Activated CD8-positive, alpha-beta memory T cell treated with anti-CD3 and anti-CD28 coated beads, Interleukin-2, amount 50 U/mL, for 1 hour (primary cell): ENCODE results near the gene FBLN1.

ENCODE experiments used
- DNase-seq: peaks from one replicate; pipeline ENCODE4 v3.0.0-alpha.2; 2020; ENCODE audit errors: extremely low read depth

The FBLN1 gene

DNA sequence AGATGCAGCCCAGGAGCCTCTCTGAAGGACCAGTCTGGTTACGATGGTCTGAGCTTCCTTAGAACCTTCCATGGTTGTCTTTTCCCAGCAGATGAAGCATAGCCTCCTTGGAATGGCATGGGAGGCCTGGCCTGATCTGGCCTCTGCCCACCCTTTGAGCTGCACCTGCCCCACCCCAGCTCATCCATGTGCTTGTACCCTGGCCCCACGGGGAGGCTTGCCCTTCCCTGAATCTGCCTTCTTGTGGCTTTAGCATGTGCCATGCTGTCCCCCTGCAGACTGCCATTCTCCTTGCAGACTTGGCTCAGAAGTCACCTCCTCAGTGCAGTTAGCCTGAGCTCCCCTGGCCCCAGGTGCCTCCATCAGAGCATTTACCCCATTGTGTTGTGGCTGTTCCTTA, 62.5 kb downstream of the FBLN1 start:
- DNase-seq = no peak

DNA sequence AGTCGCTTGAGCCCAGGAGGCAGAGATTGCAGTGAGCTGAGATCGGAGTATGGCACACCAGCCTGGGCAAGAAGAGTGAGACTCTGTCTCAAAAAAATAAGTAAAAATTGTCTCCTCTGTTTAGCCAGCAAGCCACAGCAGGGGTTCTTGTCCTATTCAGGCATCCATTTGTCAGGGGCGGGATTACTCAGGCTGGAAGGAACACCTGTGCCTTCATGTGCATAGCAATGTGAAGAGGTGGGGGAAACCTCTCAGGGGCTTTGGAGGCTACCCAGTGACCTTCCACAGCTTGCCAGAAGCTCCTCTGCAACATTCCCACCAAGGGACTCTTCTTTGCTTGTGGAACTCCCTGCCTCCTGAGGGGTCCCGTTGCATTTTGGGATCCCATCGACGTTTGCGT, 63.3 kb downstream of the FBLN1 start:
- no peak for DNase-seq

DNA sequence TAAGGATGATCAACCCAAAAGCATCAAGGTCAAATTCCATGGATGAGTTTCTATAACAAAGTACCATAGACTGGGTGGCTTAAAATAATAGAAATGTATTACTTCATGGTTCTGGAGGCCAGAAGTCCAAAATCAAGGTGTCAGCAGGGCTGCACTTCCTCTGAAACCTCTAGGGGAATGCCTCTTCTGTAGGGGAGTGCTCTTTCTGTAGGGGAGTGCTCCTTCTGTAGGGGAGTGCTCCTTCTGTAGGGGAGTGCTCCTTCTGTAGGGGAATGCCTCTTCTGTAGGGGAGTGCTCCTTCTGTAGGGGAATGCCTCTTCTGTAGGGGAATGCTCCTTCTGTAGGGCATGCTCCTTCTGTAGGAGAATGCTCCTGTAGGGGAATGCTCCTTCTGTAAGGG, 65.5 kb downstream of the FBLN1 start:
- DNase-seq = no peak

GRCh38 chr22:45571089-45571488, 68.4 kb downstream of the FBLN1 start:
- no peak for DNase-seq

DNA sequence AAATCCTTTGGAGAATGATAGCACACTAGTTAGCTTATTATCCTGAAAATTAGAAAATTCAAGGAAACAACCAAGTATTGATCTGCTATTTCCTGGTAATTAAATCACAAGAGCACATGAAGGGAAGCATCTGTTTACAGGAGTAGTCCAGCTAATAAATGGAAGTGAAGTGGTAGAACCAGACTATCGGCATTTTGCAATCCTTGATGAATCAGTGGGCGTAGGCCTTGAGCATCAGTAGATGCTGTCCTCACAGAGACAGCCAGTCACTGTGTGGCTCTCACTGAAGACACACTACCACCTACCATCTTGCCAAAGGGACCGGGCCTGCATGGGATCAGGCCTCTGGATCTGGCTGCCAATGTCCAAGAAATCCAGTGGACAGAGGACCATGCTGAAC, 69.8 kb downstream of the FBLN1 start:
- DNase-seq = no peak

GRCh38 chr22:45574069-45574703, 71.5 kb downstream of the FBLN1 start:
- DNase-seq = no peak

- DNase-seq = no peak
Measured at GRCh38 chr22:45575173-45575572, 72.5 kb downstream of the FBLN1 start.

GRCh38 chr22:45575607-45576272, 73.1 kb downstream of the FBLN1 start:
- no peak for DNase-seq

GRCh38 chr22:45576273-45576625, 73.6 kb downstream of the FBLN1 start:
- no peak for DNase-seq

DNA sequence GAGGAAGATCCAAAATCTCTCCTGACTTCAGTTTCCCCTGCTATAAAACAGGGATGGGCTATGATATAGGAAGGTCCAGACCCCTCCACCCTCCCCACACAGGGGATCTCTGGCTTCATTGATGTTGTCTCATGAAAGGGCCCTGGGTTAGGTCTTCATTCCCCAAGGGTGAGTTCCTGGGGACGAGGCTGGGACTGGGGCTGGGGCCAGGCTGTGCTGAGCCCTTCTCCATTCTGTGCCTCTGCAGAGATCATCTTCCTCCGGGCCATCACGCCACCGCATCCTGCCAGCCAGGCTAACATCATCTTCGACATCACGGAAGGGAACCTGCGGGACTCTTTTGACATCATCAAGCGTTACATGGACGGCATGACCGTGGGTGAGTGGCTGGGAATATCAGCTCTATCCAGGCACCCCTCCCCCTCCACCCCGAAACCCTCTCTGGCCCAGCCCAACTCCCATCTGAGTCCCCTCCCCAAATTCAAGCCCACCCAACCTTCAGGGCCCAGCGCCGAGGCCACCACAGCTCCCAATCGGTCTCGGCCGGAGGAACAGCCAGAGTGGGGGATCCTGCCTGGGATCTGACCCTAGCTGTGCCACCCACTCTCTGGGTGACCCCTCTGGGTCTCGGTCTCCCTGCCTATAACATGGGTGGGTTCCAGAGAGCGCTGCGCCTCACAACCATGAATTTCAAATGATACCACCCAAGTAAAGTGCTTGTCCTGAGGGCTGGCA, 74.2 kb downstream of the FBLN1 start:
- no peak for DNase-seq

- no peak for DNase-seq
Measured at GRCh38 chr22:45577746-45578523, 75.3 kb downstream of the FBLN1 start.

- no peak for DNase-seq
Measured at GRCh38 chr22:45578524-45579147, 76.0 kb downstream of the FBLN1 start.

- DNase-seq = no peak
Measured at GRCh38 chr22:45579306-45579705, 76.6 kb downstream of the FBLN1 start.

DNA sequence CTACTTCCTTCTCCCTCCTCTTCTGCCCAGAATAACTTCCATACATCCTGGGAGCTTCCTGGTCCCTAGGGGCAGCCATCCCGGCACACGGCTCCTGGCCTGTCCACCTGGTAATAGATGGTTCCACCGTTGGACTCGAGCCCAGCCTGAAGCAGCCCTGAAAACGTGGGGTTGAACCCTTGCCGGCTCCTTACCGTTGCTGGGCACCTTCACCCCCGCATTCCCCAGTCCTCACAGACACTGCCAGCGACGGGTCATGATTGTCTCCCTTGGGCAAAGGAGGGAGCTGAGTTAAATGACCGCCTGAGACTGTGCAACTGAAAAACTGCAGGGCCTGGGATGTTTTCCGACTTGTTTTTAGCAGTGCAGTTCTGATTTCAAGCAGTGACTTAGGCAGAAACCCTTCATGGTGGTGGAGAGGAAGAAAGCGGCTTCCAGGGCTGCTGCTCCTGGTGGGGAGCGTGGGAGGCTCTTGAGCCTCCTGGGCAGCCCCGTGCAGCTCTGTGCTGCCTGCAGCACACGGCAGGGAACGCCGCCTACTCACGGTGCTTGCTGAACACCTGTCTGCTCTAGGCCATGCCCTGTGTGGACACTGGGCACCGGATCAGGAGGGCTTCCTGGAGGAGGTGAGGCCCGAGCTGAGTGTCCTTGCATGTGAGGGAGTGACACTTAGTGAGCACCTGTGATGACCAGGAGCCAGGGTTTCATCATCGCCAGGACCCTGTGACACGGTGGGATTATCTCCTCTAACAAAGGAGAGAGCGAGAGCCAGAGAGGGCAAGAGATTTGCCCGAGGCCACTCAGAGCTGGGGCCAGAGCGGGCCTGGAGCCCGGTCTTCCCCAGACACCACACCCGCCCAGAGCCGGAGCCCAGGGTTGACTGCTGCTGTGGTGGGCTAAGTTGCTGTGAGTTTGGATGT, 77.4 kb downstream of the FBLN1 start:
- no peak for DNase-seq

DNA sequence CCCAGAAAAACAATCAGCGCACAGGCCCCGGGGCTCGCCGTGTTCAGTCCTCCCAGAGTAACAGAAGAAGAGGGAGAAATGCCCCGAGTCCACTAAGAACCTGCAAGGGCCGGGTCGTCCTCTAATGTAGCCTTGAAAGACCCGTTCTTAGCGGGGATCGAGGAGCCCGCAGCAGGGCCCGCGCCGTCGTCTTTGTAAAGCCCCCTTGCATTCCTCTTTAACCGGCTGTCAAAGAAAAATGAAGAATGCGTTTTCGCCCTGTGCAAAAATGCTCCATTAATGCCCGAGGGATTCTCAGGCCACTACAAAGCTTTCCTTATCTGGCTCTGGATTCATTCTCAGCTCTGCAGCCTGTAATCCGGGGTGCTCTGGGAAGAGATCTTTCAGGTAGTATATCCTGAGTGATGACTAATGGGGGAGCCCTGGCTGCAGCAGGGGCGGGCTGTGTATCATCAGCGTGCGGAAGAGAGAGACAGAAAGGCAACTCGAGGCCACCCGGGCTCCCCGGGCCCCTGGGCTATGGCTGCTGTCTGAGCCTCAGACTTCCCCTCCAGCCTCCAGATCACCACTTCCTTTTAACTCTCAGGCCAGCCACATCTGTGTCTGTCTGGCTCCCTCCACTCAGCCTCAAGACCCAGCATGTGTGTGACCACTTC, 78.2 kb downstream of the FBLN1 start:
- no peak for DNase-seq

DNA sequence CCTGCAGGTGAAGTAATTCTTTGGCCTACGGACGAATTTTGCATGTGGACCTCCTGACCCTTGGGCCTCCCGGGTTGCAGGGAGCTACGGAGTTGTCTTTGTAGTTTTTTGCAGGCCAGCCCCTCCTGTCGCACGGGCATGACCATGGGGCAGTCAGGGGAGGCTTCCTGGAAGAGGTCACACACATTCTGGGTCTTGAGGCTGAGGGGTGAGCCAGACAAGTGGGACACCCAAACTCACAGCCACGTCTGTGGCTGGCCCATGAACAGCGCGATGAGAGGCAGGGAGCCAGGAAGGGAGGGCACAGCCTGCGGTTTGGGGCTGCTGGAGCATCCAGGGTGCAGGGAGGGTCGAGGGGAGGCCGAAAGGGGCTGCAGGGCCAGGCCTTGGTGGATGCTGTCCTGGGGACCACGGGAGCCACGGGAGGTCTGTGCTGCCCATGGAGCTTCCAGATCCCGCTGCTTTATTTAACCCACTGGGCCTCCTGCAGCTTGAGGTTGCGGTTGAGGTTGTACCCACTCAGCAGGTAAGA, 78.9 kb downstream of the FBLN1 start:
- DNase-seq = no peak

GRCh38 chr22:45582236-45582954, 79.7 kb downstream of the FBLN1 start:
- DNase-seq = no peak

- DNase-seq = no peak
Measured at GRCh38 chr22:45582955-45583320, 80.3 kb downstream of the FBLN1 start.

- DNase-seq = no peak
Measured at GRCh38 chr22:45583504-45583903, 80.8 kb downstream of the FBLN1 start.
